HepG2 (cell line): Measurements from ENCODE around the gene NCOA5. TPM values are rescaled to one million over a fixed set of nuclear protein-coding genes. Genes with fewer than 3 reads are reported as not detected.

Experiments used
- CBX2 ChIP-seq, 2 experiments: fragments of 200-600 bp in 1 of 2; sonication (generic); formaldehyde crosslinking in 1 of 2; IDR thresholded peaks; 2 replicates each; pipeline versions ENCODE4 v1.7.0 to v1.8.1; 2018 to 2022; ENCODE audit warnings: low read depth in 2 of 2, low read length in 1 of 2, mild to moderate bottlenecking in 1 of 2, missing genetic modification reagents in 1 of 2
- FOXA3 ChIP-seq: IDR thresholded peaks from 2 replicates; pipeline ENCODE4 v1.6.1; 2016; ENCODE audit warnings: missing genetic modification reagents, missing compliant biosample characterization
- KMT2B ChIP-seq: IDR thresholded peaks from 2 replicates; pipeline ENCODE4 v1.6.1; 2016; ENCODE audit warnings: missing genetic modification reagents, missing compliant biosample characterization
- LCORL ChIP-seq, 2 experiments: fragments of 450-650 bp in 1 of 2; sonication (generic) in 1 of 2; formaldehyde crosslinking in 1 of 2; IDR thresholded peaks; 2 replicates each; pipeline versions ENCODE4 v1.5.0 to v1.6.1; 2017 to 2020; ENCODE audit warnings: antibody characterized with exemption in 1 of 2, missing genetic modification reagents in 1 of 2
- MTA1 ChIP-seq: sonication (generic); formaldehyde crosslinking; IDR thresholded peaks from 2 replicates; pipeline ENCODE4 v1.4.0; 2020; ENCODE audit warnings: missing genetic modification reagents, mild to moderate bottlenecking, borderline replicate concordance
- NFKB2 ChIP-seq: sonication (generic); formaldehyde crosslinking; IDR thresholded peaks from 2 replicates; pipeline ENCODE4 v1.4.0; 2020; ENCODE audit warnings: missing genetic modification reagents, borderline replicate concordance
- SP4 ChIP-seq: sonication (generic); formaldehyde crosslinking; IDR thresholded peaks from 2 replicates; pipeline ENCODE4 v1.8.1; 2023; ENCODE audit warnings: mild to moderate bottlenecking, missing genetic modification reagents
- SRY ChIP-seq: sonication (generic); formaldehyde crosslinking; IDR thresholded peaks from 2 replicates; pipeline ENCODE4 v1.8.0; 2022; ENCODE audit warnings: mild to moderate bottlenecking, missing genetic modification reagents
- ZKSCAN1 ChIP-seq: fragments of 150-350 bp; IDR thresholded peaks from 2 replicates; pipeline ENCODE4 v1.6.1; 2014; ENCODE audit warnings: low read length
- ZKSCAN5 ChIP-seq: sonication (generic); formaldehyde crosslinking; IDR thresholded peaks from 2 replicates; pipeline ENCODE4 v1.5.1; 2020; ENCODE audit warnings: mild to moderate bottlenecking, missing genetic modification reagents
- ZNF446 ChIP-seq: sonication (generic); formaldehyde crosslinking; IDR thresholded peaks from 2 replicates; pipeline ENCODE4 v1.5.0; 2020; ENCODE audit warnings: mild to moderate bottlenecking, missing genetic modification reagents
- ZNF510 ChIP-seq: sonication (generic); formaldehyde crosslinking; IDR thresholded peaks from 2 replicates; pipeline ENCODE4 v1.4.0; 2020; ENCODE audit warnings: low read depth, mild to moderate bottlenecking, missing genetic modification reagents
- polyA plus RNA-seq, 8 experiments: library from polyadenylated mRNA; depleted of rRNA in 3 of 8; stranded (reverse) in 7 of 8; unstranded in 1 of 8; fragments of >200 nt; fragmentation: Illumina TruSeq in 4 of 8; extraction: Trizol in 4 of 8; gene quantifications; 2 replicates each; pipeline versions ENCODE4 v1.2.1 to v1.2.3, GENCODE V29; 2011 to 2016; ENCODE audit warnings: low read depth in 4 of 8, missing spikeins in 1 of 8, mixed read lengths in 1 of 8; ENCODE audit not compliant: insufficient read depth in 1 of 8
- total RNA-seq, 5 experiments: library from RNA; depleted of rRNA; stranded (reverse); fragments of >200 nt; fragmentation: Illumina TruSeq; extraction: Trizol; gene quantifications; 2 replicates each; pipeline ENCODE4 v1.2.3, GENCODE V29; 2016; ENCODE audit warnings: low read depth in 1 of 5
- TF ChIP-seq, protein P1 (sequence below): sonication (generic); formaldehyde crosslinking; IDR thresholded peaks from 2 replicates; pipeline ENCODE4 v1.4.0; 2020; ENCODE audit warnings: missing genetic modification reagents
- TF ChIP-seq, protein P2 (sequence below), 2 experiments: sonication (generic) in 1 of 2; formaldehyde crosslinking in 1 of 2; IDR thresholded peaks; 2 replicates each; pipeline versions ENCODE4 v1.4.0 to v1.6.1; 2016 to 2020; ENCODE audit warnings: borderline replicate concordance in 1 of 2, low read depth in 1 of 2, mild to moderate bottlenecking in 1 of 2, missing genetic modification reagents in 1 of 2
- TF ChIP-seq, protein P3 (sequence below): sonication (generic); formaldehyde crosslinking; IDR thresholded peaks from 2 replicates; pipeline ENCODE4 v1.4.0; 2020; ENCODE audit warnings: mild to moderate bottlenecking, missing genetic modification reagents
- TF ChIP-seq, protein P4 (sequence below): sonication (generic); formaldehyde crosslinking; IDR thresholded peaks from 2 replicates; pipeline ENCODE4 v1.9.0; 2022; ENCODE audit warnings: low read depth, missing genetic modification reagents

The NCOA5 gene
- total and polyA plus RNA-seq, 2 of the 13 experiments (the other 11 are each of a cell fraction or from before 2014, with no cell fraction given), result 16.5 to 28.4 TPM

DNA sequence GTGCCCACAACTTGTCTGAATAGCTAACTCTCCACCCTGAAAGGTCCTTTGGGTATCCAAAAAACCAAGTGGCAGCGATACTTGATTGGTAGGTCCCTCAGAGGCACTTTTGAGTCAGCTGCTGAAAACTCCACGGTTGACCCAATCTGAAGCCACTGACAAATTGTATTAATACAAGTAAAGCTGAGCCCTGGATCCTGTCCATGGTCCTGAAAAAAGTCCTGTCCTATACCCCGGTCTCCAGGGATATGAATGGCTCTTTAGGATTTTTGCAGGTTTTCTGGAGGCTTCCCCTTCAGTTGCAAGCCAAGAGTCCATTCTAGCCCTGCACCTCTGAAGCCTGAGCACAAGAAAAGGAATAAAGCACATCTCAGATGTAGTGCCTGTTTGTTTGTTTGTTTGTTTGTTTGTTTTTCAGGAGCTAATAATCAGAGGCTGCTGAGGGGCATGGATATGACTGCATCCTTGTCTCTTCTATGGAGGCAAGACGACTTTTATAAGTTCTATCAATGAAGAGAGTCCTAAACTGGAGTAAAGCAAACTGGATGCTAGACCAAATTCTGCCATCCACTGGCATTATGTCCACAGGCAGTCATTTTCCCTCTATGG, 62.4 kb downstream of the NCOA5 start (continued):
- TF ChIP-seq, protein P1, sequence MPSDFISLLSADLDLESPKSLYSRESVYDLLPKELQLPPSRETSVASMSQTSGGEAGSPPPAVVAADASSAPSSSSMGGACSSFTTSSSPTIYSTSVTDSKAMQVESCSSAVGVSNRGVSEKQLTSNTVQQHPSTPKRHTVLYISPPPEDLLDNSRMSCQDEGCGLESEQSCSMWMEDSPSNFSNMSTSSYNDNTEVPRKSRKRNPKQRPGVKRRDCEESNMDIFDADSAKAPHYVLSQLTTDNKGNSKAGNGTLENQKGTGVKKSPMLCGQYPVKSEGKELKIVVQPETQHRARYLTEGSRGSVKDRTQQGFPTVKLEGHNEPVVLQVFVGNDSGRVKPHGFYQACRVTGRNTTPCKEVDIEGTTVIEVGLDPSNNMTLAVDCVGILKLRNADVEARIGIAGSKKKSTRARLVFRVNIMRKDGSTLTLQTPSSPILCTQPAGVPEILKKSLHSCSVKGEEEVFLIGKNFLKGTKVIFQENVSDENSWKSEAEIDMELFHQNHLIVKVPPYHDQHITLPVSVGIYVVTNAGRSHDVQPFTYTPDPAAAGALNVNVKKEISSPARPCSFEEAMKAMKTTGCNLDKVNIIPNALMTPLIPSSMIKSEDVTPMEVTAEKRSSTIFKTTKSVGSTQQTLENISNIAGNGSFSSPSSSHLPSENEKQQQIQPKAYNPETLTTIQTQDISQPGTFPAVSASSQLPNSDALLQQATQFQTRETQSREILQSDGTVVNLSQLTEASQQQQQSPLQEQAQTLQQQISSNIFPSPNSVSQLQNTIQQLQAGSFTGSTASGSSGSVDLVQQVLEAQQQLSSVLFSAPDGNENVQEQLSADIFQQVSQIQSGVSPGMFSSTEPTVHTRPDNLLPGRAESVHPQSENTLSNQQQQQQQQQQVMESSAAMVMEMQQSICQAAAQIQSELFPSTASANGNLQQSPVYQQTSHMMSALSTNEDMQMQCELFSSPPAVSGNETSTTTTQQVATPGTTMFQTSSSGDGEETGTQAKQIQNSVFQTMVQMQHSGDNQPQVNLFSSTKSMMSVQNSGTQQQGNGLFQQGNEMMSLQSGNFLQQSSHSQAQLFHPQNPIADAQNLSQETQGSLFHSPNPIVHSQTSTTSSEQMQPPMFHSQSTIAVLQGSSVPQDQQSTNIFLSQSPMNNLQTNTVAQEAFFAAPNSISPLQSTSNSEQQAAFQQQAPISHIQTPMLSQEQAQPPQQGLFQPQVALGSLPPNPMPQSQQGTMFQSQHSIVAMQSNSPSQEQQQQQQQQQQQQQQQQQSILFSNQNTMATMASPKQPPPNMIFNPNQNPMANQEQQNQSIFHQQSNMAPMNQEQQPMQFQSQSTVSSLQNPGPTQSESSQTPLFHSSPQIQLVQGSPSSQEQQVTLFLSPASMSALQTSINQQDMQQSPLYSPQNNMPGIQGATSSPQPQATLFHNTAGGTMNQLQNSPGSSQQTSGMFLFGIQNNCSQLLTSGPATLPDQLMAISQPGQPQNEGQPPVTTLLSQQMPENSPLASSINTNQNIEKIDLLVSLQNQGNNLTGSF, result peak; percentile 61; the same call in 1 of the 2 replicates
- TF ChIP-seq MTA1 (CRISPR knock-in tag), result no peak
- no peak for TF ChIP-seq ZNF510 (CRISPR knock-in tag)
- TF ChIP-seq SRY (CRISPR knock-in tag), result peak; percentile 83; the same call in 1 of the 2 replicates
- no peak for TF ChIP-seq ZKSCAN5 (CRISPR knock-in tag)
- TF ChIP-seq, protein P2, sequence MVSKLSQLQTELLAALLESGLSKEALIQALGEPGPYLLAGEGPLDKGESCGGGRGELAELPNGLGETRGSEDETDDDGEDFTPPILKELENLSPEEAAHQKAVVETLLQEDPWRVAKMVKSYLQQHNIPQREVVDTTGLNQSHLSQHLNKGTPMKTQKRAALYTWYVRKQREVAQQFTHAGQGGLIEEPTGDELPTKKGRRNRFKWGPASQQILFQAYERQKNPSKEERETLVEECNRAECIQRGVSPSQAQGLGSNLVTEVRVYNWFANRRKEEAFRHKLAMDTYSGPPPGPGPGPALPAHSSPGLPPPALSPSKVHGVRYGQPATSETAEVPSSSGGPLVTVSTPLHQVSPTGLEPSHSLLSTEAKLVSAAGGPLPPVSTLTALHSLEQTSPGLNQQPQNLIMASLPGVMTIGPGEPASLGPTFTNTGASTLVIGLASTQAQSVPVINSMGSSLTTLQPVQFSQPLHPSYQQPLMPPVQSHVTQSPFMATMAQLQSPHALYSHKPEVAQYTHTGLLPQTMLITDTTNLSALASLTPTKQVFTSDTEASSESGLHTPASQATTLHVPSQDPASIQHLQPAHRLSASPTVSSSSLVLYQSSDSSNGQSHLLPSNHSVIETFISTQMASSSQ (IDR thresholded peaks at IDR 0.05; ENCODE audit: low read depth), result no peak
- TF ChIP-seq, protein P2 (CRISPR knock-in tag; IDR thresholded peaks at IDR 0.05; ENCODE audit: borderline replicate concordance), result no peak
- no peak for TF ChIP-seq ZKSCAN1
- TF ChIP-seq NFKB2 (CRISPR knock-in tag), result no peak
- TF ChIP-seq, protein P3, sequence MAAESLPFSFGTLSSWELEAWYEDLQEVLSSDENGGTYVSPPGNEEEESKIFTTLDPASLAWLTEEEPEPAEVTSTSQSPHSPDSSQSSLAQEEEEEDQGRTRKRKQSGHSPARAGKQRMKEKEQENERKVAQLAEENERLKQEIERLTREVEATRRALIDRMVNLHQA (CRISPR knock-in tag), result no peak
- no peak for TF ChIP-seq FOXA3 (CRISPR knock-in tag)
- TF ChIP-seq LCORL (IDR thresholded peaks at IDR 0.05), result no peak
- no peak for TF ChIP-seq LCORL (CRISPR knock-in tag; IDR thresholded peaks at IDR 0.05)
- no peak for TF ChIP-seq CBX2 (IDR thresholded peaks at IDR 0.05; ENCODE audit: low read depth, low read length)
- no peak for TF ChIP-seq CBX2 (CRISPR knock-in tag; IDR thresholded peaks at IDR 0.05; ENCODE audit: low read depth)
- TF ChIP-seq, protein P4, sequence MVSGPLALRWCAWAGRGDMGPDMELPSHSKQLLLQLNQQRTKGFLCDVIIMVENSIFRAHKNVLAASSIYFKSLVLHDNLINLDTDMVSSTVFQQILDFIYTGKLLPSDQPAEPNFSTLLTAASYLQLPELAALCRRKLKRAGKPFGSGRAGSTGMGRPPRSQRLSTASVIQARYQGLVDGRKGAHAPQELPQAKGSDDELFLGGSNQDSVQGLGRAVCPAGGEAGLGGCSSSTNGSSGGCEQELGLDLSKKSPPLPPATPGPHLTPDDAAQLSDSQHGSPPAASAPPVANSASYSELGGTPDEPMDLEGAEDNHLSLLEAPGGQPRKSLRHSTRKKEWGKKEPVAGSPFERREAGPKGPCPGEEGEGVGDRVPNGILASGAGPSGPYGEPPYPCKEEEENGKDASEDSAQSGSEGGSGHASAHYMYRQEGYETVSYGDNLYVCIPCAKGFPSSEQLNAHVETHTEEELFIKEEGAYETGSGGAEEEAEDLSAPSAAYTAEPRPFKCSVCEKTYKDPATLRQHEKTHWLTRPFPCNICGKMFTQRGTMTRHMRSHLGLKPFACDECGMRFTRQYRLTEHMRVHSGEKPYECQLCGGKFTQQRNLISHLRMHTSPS, result no peak
- TF ChIP-seq SP4 (CRISPR knock-in tag), result no peak
- TF ChIP-seq KMT2B (CRISPR knock-in tag), result 0 out of 2 replicates have a peak, but pooled peaks have one; percentile 36
- TF ChIP-seq ZNF446 (CRISPR knock-in tag), result no peak
